ENCODE data around the gene PRR35.

DNA sequence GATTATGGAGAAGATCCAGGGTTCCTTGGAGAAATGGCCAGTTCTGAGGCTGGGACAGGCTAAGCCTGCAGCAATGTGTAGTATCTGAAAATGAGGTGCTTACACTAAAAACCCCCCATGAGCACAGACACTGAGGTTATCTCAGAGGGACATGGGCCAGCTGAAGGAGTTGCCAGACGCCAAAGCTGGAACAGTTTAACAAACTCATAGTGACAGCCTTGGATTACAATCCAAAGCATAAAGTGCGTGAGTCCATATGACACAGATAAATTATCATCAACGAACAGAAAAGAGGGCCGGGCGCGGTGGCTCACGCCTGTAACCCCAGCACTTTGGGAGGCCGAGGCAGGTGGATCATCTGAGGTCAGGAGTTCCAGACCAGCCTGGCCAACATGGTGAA, 43.9 kb upstream of the PRR35 start:
- TF ChIP-seq, protein P1, sequence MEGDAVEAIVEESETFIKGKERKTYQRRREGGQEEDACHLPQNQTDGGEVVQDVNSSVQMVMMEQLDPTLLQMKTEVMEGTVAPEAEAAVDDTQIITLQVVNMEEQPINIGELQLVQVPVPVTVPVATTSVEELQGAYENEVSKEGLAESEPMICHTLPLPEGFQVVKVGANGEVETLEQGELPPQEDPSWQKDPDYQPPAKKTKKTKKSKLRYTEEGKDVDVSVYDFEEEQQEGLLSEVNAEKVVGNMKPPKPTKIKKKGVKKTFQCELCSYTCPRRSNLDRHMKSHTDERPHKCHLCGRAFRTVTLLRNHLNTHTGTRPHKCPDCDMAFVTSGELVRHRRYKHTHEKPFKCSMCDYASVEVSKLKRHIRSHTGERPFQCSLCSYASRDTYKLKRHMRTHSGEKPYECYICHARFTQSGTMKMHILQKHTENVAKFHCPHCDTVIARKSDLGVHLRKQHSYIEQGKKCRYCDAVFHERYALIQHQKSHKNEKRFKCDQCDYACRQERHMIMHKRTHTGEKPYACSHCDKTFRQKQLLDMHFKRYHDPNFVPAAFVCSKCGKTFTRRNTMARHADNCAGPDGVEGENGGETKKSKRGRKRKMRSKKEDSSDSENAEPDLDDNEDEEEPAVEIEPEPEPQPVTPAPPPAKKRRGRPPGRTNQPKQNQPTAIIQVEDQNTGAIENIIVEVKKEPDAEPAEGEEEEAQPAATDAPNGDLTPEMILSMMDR (IDR thresholded peaks at IDR 0.05 in 4 of 5, conservative IDR thresholded peaks at IDR 0.05 in 1 of 5) = no peak
- TF ChIP-seq POLR2A (IDR thresholded peaks at IDR 0.05) = no peak

Measured in gastrocnemius medialis (tissue), 4 donors.